Head of caudate nucleus (tissue), 42 donors: ENCODE results near the gene C2CD4C.
"Not testable (repeated sequence)": the region's sequence is repeated elsewhere in the genome, so short reads cannot be mapped to it uniquely, and the experiment has no call there.

Experiments used
- DNase-seq, 42 donors: peaks; one replicate each; pipeline versions ENCODE4 v3.0.0 to v3.0.0-alpha.2; 2020 to 2021; ENCODE audit warnings: mixed read lengths in 7 of 42
- intact Hi-C: fragments of 100-400 bp; cut with DNase I; formaldehyde crosslinking; loops from one replicate; pipeline ENCODE4 v1.15.0; 2022

Gene C2CD4C

GRCh38 chr19:422213-422916, 13.4 kb upstream of the C2CD4C start:
- DNase-seq = no peak
- intact Hi-C loops = no loop called here

- intact Hi-C loops = no loop called here
- DNase-seq = peak in 3 of 42 donors; percentile 10 to 19 (median 16)
These were observed 11.0 kb upstream of the C2CD4C start for GRCh38 chr19:419721-420515.

GRCh38 chr19:418761-419671, 10.1 kb upstream of the C2CD4C start:
- peak in 8 of 42 donors; percentile 4 to 41 (median 22) for DNase-seq
- intact Hi-C loops = no loop called here

- intact Hi-C loops = no loop called here
These were observed 7.5 kb upstream of the C2CD4C start for GRCh38 chr19:416416-416815.

GRCh38 chr19:415292-415691, 6.3 kb upstream of the C2CD4C start:
- no peak for DNase-seq
- intact Hi-C loops = no loop called here

More at GRCh38 chr19:416416-416815, 7.5 kb upstream of the C2CD4C start:
- peak in 6 of 42 donors; percentile 1 to 28 (median 13) for DNase-seq

- intact Hi-C loops = no loop called here
- peak in 10 of 42 donors; percentile 1 to 28 (median 10) for DNase-seq
These were observed 4.9 kb upstream of the C2CD4C start for GRCh38 chr19:413756-414420.

- intact Hi-C loops = no loop called here
- DNase-seq = peak in 8 of 42 donors; percentile 10 to 33 (median 16)
These were observed 3.7 kb upstream of the C2CD4C start for GRCh38 chr19:412356-413355.

- peak in 10 of 42 donors; percentile 7 to 28 (median 16) for DNase-seq
- intact Hi-C loops = no loop called here
These were observed 2.9 kb upstream of the C2CD4C start for GRCh38 chr19:411723-412355.

- intact Hi-C loops = not testable (repeated sequence)
- DNase-seq = peak in 7 of 42 donors; percentile 3 to 34 (median 9)
These were observed 2.3 kb upstream of the C2CD4C start for GRCh38 chr19:411121-411722.

- peak in 12 of 42 donors; percentile 8 to 41 (median 17) for DNase-seq
These were observed 1.4 kb upstream of the C2CD4C start for GRCh38 chr19:410243-410781.

GRCh38 chr19:409516-410242, 732 bp upstream of the C2CD4C start:
- intact Hi-C loops = no loop called here

More at GRCh38 chr19:410243-410781, 1.4 kb upstream of the C2CD4C start:
- intact Hi-C loops = no loop called here

GRCh38 chr19:408441-408901, 476 bp downstream of the C2CD4C start:
- DNase-seq = peak in 9 of 42 donors; percentile 0 to 37 (median 12)
- intact Hi-C loops = no loop called here

More at GRCh38 chr19:409516-410242, 732 bp upstream of the C2CD4C start:
- DNase-seq = peak in 10 of 42 donors; percentile 7 to 38 (median 10)

GRCh38 chr19:407511-408440, 1.2 kb downstream of the C2CD4C start:
- peak in 9 of 42 donors; percentile 3 to 39 (median 13) for DNase-seq
- intact Hi-C loops = no loop called here

- intact Hi-C loops = no loop called here
- DNase-seq = peak in 9 of 42 donors; percentile 1 to 39 (median 9)
These were observed 1.9 kb downstream of the C2CD4C start for GRCh38 chr19:406971-407510.
